ENCODE data around the gene SIL1. TPM values are rescaled to one million over a fixed set of nuclear protein-coding genes. Genes with fewer than 3 reads are reported as not detected.

The SIL1 gene
- total RNA-seq, 4 donors from 2014 or later = 28.6 to 48.1 (median 36.5) TPM

DNA sequence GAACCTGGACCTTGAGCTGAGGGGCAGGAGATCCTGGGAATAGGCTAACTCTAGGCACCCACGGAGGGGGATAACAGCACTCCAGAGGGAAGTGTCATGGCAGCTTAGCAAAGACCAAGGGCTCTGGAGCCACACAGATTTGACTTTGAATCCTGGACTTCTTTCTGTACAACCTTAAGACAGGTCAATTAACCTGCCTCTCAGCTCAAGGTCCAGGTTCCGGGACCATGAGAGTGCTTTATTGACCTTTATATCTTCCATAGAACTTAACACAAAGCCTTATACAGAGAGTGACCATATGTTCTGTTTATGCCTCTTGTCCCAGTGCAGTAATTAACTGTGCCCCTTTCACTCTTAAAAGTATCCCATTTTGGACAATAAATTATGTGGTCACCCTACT, 232.5 kb downstream of the SIL1 start:
- Histone ChIP-seq H3K27me3 (no peaks in the 10 kb centered on the region), H3K4me3 (no peak overlapping the region), H3K4me1 (peaks cover 0 to 29% (median 0%) of the 10 kb centered on the region in 3 donors), H3K36me3 (no peaks in the 10 kb centered on the region), H3K27ac (no peak overlapping the region), H3K9me3 (no peaks in the 10 kb centered on the region)
- ATAC-seq = no peak
- no peak for TF ChIP-seq POLR2AphosphoS5 (IDR thresholded peaks at IDR 0.05)
- no peak for TF ChIP-seq POLR2A (IDR thresholded peaks at IDR 0.05)
- no peak for TF ChIP-seq CTCF (IDR thresholded peaks at IDR 0.05)
- TF ChIP-seq EP300 (IDR thresholded peaks at IDR 0.05) = no peak
- WGBS, 2 donors (ENCODE audit: low coverage in 1 of 2) = 83 to 100% methylated on average over 2 of the region's 2 CpGs

- Histone ChIP-seq H3K36me3 (no peaks in the 10 kb centered on the region), H3K4me3 (no peak overlapping the region), H3K27ac (no peak overlapping the region), H3K4me1 (peaks cover 0 to 29% (median 0%) of the 10 kb centered on the region in 3 donors), H3K9me3 (no peaks in the 10 kb centered on the region), H3K27me3 (no peaks in the 10 kb centered on the region)
- TF ChIP-seq EP300 (IDR thresholded peaks at IDR 0.05) = no peak
- no peak for TF ChIP-seq POLR2AphosphoS5 (IDR thresholded peaks at IDR 0.05)
- TF ChIP-seq POLR2A (IDR thresholded peaks at IDR 0.05) = no peak
- TF ChIP-seq CTCF (IDR thresholded peaks at IDR 0.05) = no peak
- WGBS, 2 donors (ENCODE audit: low coverage in 1 of 2) = 62 to 67% methylated on average over 7 of the region's 7 CpGs
- ATAC-seq = no peak
Measured at GRCh38 chr5:138964647-138965201, 233.4 kb downstream of the SIL1 start.

- ATAC-seq = no peak
- Histone ChIP-seq H3K4me3 (no peak overlapping the region), H3K27ac (no peak overlapping the region), H3K27me3 (no peaks in the 10 kb centered on the region), H3K4me1 (peaks cover 0 to 29% (median 0%) of the 10 kb centered on the region in 3 donors), H3K36me3 (no peaks in the 10 kb centered on the region), H3K9me3 (no peaks in the 10 kb centered on the region)
- 86 to 98% methylated on average over 5 to 7 of the region's 13 CpGs for WGBS, 2 donors (ENCODE audit: low coverage in 1 of 2)
- no peak for TF ChIP-seq POLR2A (IDR thresholded peaks at IDR 0.05)
- no peak for TF ChIP-seq EP300 (IDR thresholded peaks at IDR 0.05)
- TF ChIP-seq CTCF (IDR thresholded peaks at IDR 0.05) = no peak
- no peak for TF ChIP-seq POLR2AphosphoS5 (IDR thresholded peaks at IDR 0.05)
Measured at GRCh38 chr5:138963763-138964371, 234.3 kb downstream of the SIL1 start.

DNA sequence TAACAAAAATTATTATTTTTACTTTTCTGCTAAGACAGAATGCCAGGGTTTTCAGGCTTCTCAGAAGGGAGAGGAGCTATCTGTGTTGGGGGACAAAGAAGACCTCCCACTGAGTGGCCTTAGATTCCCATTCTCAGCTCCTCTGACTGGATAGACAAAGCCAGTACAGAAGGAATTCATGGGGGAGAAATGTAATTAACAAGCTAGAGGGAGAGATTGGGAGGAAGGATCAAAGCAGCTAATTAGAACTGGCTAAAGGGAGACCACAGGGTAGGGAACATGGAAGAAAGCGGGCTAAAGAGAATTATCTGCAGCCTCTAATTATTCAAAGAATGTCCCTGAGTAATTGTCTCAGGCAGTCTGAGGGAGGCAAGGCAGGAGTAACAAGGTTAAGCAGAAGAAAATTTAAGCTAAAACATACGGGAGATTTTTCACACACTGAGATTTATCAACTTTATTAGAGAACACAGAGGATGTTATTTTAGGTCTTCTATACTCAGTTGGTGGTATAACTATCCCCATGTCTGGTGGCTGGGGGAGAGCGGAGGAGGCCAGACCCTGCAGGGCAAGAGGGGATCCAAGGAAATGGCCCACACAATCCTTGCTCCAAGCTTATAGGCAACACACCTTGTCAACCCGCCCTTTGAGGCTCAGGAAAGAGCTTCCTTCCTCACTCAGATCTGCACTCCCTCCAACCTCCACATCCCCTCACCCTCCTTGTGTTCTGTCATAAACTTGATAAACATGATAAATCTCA, 235.4 kb downstream of the SIL1 start:
- no peak for TF ChIP-seq EP300 (IDR thresholded peaks at IDR 0.05)
- TF ChIP-seq CTCF (IDR thresholded peaks at IDR 0.05) = no peak
- no peak for TF ChIP-seq POLR2AphosphoS5 (IDR thresholded peaks at IDR 0.05)
- TF ChIP-seq POLR2A (IDR thresholded peaks at IDR 0.05) = no peak
- H3K27ac ChIP-seq = no peak overlapping the region
- no peaks in the 10 kb centered on the region for H3K9me3 ChIP-seq
- H3K36me3 ChIP-seq = no peaks in the 10 kb centered on the region
- peaks cover 0 to 25% (median 0%) of the 10 kb centered on the region in 3 donors for H3K4me1 ChIP-seq
- no peaks in the 10 kb centered on the region for H3K27me3 ChIP-seq
- no peak overlapping the region for H3K4me3 ChIP-seq
- WGBS, 2 donors (ENCODE audit: low coverage in 1 of 2) = 74 to 88% methylated on average over 3 to 4 of the region's 4 CpGs
- no peak for ATAC-seq

Measured in gastroesophageal sphincter (tissue), 4 donors.